ENCODE measurements around the gene RAB11FIP4.

RAB11FIP4 gene

GRCh38 chr17:31564883-31565301, 173.4 kb downstream of the RAB11FIP4 start:
- no peaks in the 10 kb centered on the region for H3K79me2 ChIP-seq
- no peak overlapping the region for H2AFZ ChIP-seq
- H3K9me3 ChIP-seq (ENCODE audit: control insufficient read depth, low read length) = no peaks in the 10 kb centered on the region
- no peak overlapping the region for H3K27ac ChIP-seq
- no peak overlapping the region for H3K4me2 ChIP-seq (ENCODE audit: low read length)
- no peaks in the 10 kb centered on the region for H3K27me3 ChIP-seq (ENCODE audit: control insufficient read depth, insufficient read depth, low read length)
- H3K4me1 ChIP-seq = no peaks in the 10 kb centered on the region
- H3K4me3 ChIP-seq (ENCODE audit: low read depth, low read length) = no peak overlapping the region
- TF ChIP-seq CTCF (IDR thresholded peaks at IDR 0.05) = no peak
- no peaks in the 10 kb centered on the region for H3K36me3 ChIP-seq (ENCODE audit: control insufficient read depth, insufficient read depth, low read length)
- H3K9ac ChIP-seq = no peak overlapping the region

GRCh38 chr17:31565652-31566051, 174.2 kb downstream of the RAB11FIP4 start:
- Histone ChIP-seq H3K4me1 (no peaks in the 10 kb centered on the region), H3K79me2 (no peaks in the 10 kb centered on the region), H3K4me3 (ENCODE audit: low read depth, low read length) (no peak overlapping the region), H2AFZ (no peak overlapping the region), H3K27me3 (ENCODE audit: control insufficient read depth, insufficient read depth, low read length) (no peaks in the 10 kb centered on the region), H3K9ac (no peak overlapping the region), H3K4me2 (ENCODE audit: low read length) (no peak overlapping the region), H3K9me3 (ENCODE audit: control insufficient read depth, low read length) (no peaks in the 10 kb centered on the region), H3K27ac (no peak overlapping the region), H3K36me3 (ENCODE audit: control insufficient read depth, insufficient read depth, low read length) (no peaks in the 10 kb centered on the region)
- TF ChIP-seq CTCF (IDR thresholded peaks at IDR 0.05) = no peak

- no peaks in the 10 kb centered on the region for H3K36me3 ChIP-seq (ENCODE audit: control insufficient read depth, insufficient read depth, low read length)
Measured at GRCh38 chr17:31566247-31566991, 174.9 kb downstream of the RAB11FIP4 start.

GRCh38 chr17:31566992-31567373, 175.5 kb downstream of the RAB11FIP4 start:
- H3K27ac ChIP-seq = no peak overlapping the region
- no peaks in the 10 kb centered on the region for H3K4me1 ChIP-seq
- no peak overlapping the region for H3K9ac ChIP-seq

More at GRCh38 chr17:31566247-31566991, 174.9 kb downstream of the RAB11FIP4 start:
- Histone ChIP-seq H3K79me2 (no peaks in the 10 kb centered on the region), H3K9me3 (ENCODE audit: control insufficient read depth, low read length) (no peaks in the 10 kb centered on the region), H2AFZ (no peak overlapping the region), H3K4me1 (no peaks in the 10 kb centered on the region), H3K27me3 (ENCODE audit: control insufficient read depth, insufficient read depth, low read length) (no peaks in the 10 kb centered on the region), H3K4me2 (ENCODE audit: low read length) (no peak overlapping the region), H3K9ac (no peak overlapping the region), H3K27ac (no peak overlapping the region), H3K4me3 (ENCODE audit: low read depth, low read length) (no peak overlapping the region)
- TF ChIP-seq CTCF (IDR thresholded peaks at IDR 0.05) = no peak

More at GRCh38 chr17:31566992-31567373, 175.5 kb downstream of the RAB11FIP4 start:
- H3K4me2 ChIP-seq (ENCODE audit: low read length) = no peak overlapping the region
- H2AFZ ChIP-seq = no peak overlapping the region
- TF ChIP-seq CTCF (IDR thresholded peaks at IDR 0.05) = no peak
- H3K79me2 ChIP-seq = no peaks in the 10 kb centered on the region
- H3K9me3 ChIP-seq (ENCODE audit: control insufficient read depth, low read length) = no peaks in the 10 kb centered on the region
- H3K27me3 ChIP-seq (ENCODE audit: control insufficient read depth, insufficient read depth, low read length) = no peaks in the 10 kb centered on the region
- H3K4me3 ChIP-seq (ENCODE audit: low read depth, low read length) = no peak overlapping the region
- no peaks in the 10 kb centered on the region for H3K36me3 ChIP-seq (ENCODE audit: control insufficient read depth, insufficient read depth, low read length)
